ENCODE measurements around the gene CST6.

CST6 gene, protein sequence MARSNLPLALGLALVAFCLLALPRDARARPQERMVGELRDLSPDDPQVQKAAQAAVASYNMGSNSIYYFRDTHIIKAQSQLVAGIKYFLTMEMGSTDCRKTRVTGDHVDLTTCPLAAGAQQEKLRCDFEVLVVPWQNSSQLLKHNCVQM

DNA sequence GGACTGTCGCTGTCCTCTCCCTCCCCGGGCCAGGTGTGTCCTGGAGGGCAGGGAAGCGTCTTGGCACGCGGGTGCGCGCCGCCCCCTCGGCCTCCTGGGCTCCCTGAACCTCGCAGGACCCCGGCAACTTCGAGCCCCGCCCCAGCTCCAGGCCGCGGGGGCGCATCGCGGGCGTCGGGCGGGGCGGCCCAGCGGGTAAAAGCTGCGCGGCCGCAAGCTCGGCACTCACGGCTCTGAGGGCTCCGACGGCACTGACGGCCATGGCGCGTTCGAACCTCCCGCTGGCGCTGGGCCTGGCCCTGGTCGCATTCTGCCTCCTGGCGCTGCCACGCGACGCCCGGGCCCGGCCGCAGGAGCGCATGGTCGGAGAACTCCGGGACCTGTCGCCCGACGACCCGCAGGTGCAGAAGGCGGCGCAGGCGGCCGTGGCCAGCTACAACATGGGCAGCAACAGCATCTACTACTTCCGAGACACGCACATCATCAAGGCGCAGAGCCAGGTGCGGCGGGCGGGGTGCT lies at the start of gene CST6:
TSS of gene CST6 (plus strand) at position 224 of the 519 bp plus-strand sequence. CDS start at position 261, 37 bp downstream.
- DNase-seq = no peak

DNA sequence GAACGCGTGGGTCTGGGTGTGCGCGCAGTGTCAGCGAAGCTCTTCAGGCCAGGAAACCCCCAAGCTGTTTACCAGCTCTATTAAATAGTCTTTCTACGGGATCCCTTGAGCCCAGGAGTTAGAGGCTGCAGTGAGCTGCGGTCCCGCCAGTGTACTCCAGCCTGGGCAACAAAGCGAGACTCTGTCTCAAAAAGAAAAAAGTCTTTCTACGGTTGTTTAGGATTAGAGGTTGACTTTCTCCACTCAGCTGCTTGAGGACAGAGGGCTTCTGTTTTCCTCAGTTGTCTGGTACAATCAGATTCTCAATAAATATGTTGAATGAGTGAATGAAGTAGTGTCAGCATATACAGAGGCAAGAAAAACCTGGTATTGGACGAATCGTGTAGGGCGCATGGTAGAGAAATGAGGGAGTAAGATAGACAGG lies 49.7 kb upstream of the CST6 start:
- no peak for DNase-seq

DNA sequence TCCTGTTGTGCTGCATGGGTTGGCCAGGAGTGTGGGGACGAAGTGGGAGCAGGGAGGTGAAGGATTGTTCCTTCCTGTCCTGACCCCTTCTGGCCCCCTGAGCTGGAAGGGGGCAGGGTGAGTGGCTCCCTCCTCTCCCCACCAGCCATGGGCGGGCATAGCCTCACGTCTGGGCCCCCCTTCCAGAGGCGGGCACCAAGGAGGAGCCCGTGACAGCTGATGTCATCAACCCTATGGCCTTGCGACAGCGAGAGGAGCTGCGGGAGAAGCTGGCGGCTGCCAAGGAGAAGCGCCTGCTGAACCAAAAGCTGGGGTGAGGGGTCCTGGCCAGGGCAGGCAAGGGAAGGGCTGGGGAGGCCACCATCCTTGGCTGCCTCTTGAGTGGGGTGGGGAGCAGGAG lies 46.9 kb upstream of the CST6 start:
- DNase-seq = no peak

DNA sequence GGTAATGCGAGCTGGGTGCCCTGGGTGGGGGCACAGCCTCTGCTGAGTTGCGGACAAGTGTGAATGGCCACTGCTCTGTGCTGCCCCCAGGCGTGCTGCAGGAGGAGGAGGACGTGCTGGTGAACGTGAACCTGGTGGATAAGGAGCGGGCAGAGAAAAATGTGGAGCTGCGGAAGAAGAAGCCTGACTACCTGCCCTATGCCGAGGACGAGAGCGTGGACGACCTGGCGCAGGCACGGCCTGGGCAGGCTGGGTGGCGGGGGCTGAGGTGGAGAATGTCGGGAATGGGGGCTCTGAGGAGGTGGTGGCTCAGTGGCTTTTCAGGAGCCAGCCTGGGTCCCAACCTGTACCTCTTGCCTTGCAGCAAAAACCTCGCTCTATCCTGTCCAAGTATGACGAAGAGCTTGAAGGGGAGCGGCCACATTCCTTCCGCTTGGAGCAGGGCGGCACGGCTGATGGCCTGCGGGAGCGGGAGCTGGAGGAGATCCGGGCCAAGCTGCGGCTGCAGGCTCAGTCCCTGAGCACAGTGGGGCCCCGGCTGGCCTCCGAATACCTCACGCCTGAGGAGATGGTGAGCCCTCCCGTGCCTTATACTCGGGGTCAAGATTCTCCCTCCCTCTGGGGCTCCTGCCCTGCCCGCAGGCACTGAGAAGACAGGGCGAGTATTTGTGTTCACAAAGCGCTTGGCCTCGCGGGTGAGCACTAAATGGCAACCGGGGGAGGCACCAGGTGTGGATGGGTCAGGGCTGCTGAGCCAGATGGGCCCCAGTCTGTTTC lies 45.6 kb upstream of the CST6 start:
- no peak for DNase-seq

DNA sequence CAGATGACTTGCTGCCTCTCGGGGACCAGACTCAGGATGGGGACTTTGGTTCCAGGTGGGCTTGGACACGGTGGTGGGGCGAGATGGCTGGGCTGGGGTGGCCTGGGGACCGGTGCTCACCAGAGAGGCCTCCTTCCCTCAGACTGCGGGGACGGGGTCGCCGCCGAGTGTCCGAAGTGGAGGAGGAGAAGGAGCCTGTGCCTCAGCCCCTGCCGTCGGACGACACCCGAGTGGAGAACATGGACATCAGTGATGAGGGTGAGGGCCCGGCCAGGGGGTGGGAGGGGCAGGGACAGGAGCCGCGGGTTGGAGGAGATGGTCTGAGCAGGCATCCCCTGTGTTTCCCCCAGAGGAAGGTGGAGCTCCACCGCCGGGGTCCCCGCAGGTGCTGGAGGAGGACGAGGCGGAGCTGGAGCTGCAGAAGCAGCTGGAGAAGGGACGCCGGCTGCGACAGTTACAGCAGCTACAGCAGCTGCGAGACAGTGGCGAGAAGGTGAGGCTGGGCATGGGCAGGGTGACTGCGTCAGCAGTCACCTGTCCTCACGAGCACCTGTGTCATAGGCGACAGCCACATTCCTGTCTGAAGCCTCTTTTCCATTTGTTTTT lies 44.4 kb upstream of the CST6 start:
- DNase-seq = no peak

DNA sequence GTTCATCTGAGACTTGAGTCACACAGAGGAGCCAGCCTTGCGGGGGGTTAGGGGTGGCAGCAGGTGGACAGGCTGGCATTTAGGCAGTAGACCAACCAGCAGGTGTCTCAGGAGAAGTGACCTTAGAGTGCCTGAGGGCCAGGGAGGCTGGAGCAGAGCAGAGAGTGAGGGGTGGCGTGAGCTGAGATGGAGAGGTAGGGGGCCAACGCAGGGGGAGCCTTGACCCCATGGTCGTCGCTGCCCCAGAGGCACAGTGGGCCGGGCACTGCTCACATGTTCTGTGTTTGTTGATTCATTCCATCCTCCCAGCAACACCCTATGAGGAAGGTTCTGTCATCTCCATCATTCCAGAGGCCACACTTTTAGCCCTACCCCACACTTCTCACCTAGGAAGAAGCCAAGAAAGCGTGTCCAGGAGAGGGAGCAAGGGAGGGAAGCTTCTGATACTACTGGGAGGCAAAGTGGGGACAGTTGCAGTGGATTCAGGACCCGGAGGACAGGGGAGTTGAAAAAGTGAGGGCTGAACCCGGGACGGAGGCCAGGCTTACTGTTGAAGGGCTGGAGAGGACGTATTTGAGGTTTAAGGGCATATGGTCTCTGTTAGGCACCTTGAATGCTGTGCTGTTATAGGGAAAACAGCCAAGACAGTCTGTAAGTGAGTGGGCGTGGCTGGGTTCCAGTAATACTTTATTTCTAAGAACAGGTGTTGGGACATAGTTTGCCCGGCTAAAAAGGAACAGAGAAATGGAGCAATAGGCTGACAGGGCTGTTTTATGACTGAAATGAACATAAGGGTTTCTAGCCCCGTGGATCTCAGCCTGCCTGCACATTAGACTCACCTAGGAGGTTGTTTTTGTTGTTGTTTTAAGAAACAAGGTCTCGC lies 43.0 kb upstream of the CST6 start:
- DNase-seq = no peak

DNA sequence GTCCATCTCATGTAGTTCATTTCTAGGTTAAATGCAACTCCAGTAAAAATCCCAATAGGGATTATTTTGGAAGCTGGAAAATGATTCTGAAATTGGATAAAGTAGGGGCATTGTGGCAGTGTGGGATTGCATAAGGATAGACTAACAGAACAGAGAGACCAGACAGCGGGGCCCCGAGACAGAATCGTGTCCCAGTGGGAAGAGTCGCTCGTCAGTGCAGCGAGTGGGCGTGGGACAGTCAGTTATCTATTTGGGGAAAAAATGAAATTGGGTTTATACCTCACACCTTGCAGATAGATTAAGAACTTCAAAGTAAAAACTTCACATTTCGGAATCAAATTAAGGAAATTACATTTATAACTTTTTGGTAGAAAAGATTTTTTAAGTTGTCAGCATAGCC lies 39.7 kb upstream of the CST6 start:
- DNase-seq = no peak

DNA sequence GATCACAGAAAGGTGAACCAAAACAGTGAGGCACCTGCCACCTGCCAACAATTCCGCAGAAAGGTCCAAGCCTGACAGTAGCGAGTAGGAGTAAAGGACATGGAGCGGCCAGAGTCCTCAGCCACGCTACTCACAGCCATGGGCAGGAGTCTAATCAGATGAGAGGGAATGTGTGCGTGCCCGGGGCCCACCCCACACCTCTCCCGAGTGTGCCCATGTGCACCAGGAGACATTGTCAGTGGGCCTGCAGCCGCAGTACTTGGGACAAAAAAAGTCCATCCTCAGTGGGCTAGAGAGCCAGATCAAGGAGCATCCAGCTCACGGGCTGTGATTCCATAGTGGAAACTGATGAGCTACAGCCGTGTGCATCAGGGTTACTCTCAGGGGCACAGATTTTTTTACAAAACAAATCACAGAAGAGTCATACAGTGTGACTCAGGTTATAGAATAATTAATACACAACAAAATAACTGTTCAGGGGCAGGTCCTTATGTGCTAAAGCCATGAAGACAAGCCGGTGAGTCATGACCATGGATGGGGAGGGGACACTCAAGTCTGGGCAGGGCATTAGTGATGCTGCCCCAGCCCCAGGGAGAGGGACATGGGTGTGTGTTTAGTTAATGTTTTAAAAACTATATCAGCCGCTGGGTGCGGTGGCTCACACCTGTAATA lies 38.2 kb upstream of the CST6 start:
- DNase-seq = no peak

DNA sequence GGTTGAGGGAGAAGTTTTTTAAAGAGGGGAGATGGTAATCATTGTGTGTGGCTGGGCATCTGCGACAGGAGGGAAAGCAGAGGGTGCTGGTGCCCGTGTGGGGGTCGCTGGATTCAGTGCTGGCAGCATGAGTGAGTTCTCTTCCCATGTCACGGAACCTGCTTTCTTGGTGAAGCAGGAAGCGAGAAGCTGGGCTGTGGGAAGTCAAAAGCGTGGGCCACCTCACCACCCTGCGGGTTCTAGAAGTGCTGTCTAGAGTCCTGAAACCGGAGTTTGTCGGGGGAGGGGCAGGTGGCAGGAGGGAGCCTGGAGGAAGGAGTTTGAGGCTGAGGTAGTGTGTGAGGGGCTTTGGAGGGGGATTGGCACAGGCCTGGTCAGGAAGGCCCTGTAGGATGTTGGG lies 36.0 kb upstream of the CST6 start:
- DNase-seq = no peak

DNA sequence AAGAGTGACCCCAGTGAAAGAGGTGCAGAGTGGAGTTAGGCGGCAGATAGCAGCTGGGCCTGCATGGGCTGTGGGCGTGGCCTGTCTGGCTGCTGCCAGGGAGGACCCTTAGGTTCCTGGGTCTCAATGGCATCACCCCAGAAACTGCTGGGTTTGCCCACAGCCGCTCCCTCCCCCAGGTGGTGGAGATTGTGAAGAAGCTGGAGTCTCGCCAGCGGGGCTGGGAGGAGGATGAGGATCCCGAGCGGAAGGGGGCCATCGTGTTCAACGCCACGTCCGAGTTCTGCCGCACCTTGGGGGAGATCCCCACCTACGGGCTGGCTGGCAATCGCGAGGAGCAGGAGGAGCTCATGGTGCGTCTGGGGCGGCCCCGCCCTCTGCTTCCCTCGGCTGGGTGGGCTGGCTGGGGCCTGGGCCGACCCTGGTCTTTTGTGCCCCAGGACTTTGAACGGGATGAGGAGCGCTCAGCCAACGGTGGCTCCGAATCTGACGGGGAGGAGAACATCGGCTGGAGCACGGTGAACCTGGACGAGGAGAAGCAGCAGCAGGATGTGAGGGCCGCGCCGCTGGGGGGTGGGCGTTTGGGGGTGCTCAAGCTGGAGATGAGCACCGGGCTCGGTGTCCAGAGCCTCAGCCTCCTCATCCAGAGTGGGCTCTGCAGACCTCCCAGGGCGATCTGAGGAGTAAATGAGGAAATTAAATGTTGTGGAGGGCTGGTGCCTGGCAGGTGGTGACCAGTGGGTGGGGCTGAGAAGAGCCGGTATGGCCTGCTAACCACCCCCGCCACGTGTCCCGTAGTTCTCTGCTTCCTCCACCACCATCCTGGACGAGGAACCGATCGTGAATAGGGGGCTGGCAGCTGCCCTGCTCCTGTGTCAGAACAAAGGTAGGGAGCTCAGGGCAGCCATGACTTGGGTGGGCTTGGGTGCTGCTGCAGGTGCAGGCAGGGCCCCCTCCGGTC lies 35.3 kb upstream of the CST6 start:
- no peak for DNase-seq

DNA sequence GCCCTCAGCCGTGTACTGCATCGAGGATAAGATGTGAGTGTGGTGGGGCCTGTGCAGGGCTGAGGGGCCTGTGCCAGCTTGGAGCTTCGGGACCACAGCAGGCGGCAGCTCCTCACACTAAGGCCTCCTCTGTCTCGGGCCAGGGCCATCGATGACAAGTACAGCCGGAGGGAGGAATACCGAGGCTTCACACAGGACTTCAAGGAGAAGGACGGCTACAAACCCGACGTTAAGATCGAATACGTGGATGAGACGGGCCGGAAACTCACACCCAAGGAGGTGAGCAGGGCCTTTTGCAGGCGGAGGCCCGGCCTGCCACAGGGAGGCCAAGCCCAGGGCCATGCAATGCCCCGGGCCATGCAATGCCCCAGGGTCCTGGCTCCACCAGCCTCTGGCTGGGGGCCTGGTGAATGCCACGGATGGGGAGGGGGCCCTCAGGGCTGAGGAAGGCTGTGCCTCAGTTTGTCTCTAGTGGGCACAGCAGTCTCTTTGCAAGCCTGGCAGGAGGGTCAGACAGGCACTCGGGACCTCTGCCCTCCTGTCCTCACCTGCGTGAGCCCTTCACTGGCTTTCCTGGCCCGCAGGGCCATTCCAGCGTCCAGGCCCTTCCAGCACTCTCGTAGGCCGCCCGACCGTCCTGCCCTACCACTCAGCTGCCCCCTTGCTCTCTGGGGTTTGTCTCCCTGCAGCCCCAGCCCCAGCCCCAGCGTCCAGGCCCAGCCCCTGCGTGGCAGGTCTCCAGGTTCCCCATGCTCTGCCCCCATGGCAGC lies 34.0 kb upstream of the CST6 start:
- DNase-seq = no peak

DNA sequence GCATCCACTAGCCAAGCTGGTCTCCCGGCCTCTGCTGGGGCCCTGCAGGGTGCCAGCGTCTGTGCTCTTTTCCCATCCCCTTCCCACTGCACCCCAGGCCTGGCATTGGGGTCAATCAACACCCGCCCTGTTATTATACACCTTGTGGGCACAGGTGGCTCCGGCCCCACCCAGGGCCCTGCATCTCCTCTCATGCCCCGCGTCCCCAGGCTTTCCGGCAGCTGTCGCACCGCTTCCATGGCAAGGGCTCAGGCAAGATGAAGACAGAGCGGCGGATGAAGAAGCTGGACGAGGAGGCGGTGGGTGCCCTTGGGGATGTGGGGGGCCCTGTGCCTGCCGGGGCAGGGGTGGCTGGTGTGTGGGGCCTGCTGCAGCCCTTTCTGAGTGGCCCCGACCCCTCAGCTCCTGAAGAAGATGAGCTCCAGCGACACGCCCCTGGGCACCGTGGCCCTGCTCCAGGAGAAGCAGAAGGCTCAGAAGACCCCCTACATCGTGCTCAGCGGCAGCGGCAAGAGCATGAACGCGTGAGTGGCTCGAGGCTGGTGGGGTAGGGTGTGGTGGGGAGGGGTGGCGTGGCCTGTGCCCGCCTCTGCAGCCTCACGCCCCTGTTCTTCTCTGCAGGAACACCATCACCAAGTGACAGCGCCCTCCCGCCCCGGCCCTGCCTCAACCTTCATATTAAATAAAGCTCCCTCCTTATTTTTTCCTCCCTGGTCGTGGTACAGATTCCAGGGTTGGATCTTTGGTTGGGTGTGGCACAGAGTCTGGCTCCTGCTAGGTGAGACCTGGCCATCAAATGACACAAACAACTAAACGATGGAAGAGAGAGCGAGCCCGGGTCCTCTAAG lies 33.2 kb upstream of the CST6 start:
- DNase-seq = no peak

DNA sequence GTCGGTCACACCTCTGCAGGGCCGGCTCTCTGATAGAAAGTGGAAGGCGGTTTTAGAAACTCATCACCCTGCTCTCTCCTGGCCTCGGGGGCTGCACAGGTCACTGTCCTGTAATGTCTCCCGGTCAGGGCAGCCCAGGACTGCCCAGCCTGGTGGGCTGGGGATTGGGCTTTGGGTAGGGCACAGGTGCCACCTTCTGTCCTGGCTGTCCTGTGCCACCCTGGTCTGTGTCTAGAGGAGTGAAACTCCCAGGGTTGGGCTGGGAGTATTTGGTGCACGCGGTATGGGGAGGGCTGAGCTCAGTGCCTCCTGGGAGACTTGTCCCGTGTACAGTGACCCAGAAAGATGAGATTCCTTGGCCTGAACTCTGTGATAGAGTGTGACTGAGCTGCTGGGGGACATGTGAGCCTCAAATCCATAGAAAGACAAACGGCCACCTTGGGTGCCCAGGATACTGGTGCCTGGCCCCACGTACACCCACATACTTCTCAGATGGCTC lies 32.5 kb upstream of the CST6 start:
- no peak for DNase-seq

DNA sequence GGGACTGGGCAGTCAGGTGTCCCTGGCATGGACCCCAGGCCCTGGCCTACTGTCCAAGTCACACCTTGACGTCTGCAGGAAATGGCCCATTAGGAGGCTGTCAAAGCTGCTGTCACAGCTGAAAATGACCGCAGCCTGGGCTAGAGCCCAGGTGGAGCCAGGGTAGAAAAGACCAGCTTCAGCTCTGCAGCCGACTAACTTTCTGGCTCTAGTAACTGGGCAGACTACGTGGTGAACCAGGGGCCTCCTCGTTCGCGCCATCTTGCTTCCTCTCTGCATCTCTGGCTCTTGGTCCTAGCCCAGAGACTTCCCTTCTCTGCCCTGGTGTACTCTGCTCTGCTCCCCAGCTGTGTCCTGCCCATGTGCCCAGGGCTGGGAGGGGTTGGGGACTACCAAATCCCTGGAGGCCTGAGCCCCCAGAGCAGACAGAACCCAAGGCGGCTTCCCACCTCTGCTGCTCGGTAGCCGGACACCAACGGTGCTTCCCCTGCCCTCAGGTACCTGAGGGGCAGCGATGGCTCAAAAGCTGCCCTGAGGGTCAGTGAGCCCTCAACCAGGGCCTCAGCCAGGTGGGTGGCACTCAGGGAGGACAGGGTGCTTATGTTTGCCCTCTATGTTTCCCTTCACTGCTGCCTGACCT lies 30.6 kb upstream of the CST6 start:
- no peak for DNase-seq

DNA sequence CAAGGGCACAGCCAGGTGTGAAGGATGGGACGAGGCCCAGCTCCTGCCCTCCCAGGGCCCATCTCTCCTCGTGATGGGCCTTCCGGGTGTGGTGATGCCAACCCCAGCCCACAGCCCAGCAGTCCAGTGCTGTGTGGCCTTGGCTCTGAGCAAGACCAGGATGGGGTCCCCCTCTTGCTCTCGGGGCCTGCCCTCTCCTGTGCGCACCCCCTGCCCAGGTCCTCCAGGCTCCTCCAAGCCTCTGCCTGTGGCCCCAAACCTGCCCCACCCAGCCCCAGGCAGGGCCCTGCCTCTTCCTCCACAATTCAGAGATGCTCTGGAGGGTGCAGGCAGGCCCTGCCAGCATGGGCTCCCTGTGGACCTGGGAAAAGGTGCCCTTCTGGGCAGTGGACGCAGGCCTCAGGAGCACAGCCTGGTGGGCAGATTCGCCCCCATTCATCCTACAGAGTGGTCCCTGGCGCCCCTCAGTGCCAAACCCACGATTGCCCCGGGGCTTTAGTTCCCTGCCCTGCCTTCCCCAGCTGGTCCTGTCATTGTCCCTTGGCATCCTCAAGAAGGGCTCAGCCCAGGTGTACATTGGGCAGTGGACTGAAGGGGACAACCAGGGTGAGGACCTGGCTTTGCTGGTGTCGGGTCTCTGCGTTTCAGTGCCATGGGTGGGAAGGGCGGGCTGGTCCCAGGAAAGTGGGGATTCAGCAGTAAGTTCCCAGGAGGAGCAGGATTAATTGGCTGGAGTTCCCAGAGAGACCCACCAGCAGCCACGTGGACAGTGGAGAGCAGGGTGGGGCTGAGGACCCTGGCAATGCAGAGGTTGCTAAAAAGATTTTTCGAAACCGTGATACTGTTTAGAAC lies 29.6 kb upstream of the CST6 start:
- DNase-seq = no peak

DNA sequence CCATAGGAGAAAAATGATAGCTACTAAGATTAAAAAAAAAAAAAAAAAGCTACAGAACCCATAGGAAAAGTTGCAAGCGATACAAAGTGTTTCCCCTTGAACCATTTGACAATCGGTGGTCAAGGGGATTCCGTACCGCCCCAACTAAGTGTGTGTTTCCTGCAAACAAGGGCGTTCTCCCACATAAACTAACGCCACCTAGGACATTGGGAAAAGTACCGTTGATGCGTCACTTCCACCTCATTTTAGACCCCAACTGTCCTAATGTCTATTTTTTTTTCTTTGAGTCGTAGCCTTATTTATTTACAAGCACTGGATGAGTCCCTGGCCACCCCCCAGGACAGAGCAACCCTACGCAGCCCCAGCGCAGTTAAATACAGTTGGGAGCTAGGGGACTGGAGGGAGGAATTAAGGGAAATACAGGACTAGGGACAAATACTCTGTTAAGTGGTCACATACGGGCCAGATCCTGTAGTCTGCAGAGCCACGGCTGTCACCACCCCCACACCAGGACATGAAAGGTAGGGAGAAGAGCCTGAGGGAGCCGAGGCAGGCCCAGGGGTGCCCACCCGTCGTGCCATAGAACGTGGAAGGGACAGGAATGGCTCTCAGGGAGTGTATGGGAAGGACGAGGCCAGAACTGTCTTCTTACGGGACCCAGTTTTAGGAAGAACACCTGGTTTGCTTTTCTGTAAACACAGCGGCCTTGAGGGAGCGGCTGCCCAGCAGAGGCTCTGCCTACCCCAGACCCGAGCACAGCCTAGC lies 28.8 kb upstream of the CST6 start:
- no peak for DNase-seq

DNA sequence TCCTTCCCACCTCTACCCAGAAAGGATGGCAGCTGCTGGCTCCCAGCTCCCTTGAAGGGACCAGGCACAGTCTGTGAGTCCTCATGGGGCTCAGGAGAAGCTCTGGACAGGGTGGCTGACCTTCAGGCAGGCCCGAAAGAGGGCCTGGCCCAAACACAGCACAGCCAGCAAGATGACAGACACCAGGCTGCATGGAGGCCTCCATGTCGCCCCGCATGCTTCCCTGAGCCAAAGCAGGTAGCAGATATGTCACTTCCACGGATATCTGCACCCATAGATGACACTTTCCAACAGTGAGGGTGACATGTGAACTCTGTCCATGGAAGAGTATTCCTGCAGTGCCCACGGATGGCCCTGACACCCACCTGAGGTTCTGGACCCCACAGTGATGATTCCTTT lies 28.2 kb upstream of the CST6 start:
- no peak for DNase-seq
